HepG2 (cell line): ENCODE measurements around the gene CCDC116. TPM values are rescaled to one million over a fixed set of nuclear protein-coding genes. Genes with fewer than 3 reads are reported as not detected.

Experiments
- AGO2 ChIP-seq: fragments of 200-400 bp; formaldehyde crosslinking; optimal IDR thresholded peaks from 2 replicates; pipeline ENCODE3; 2017; ENCODE audit warnings: mild to moderate bottlenecking, low read depth, low read length, moderate library complexity
- CCDC6 ChIP-seq: sonication (generic); formaldehyde crosslinking; IDR thresholded peaks from 2 replicates; pipeline ENCODE4 v1.8.1; 2022; ENCODE audit warnings: mild to moderate bottlenecking, missing genetic modification reagents, moderate library complexity
- EP300 ChIP-seq, 3 experiments: sonication (generic) in 1 of 3; formaldehyde crosslinking in 1 of 3; IDR thresholded peaks; 2 replicates each; pipeline versions ENCODE4 v1.5.1 to v1.6.1; 2011 to 2020; ENCODE audit warnings: low read depth in 2 of 3, low read length in 2 of 3, borderline replicate concordance in 1 of 3, improper control_type of control experiment in 1 of 3, mild to moderate bottlenecking in 1 of 3, missing genetic modification reagents in 1 of 3, moderate library complexity in 1 of 3
- GPN1 ChIP-seq: sonication (generic); formaldehyde crosslinking; IDR thresholded peaks from 2 replicates; pipeline ENCODE4 v1.5.1; 2020; ENCODE audit warnings: missing genetic modification reagents, borderline replicate concordance
- KLF15 ChIP-seq: sonication (generic); formaldehyde crosslinking; IDR thresholded peaks from 2 replicates; pipeline ENCODE4 v1.8.1; 2023; ENCODE audit warnings: borderline replicate concordance, mild to moderate bottlenecking, inconsistent platforms, missing genetic modification reagents, mixed read lengths
- MAF1 ChIP-seq: sonication (generic); formaldehyde crosslinking; IDR thresholded peaks from 2 replicates; pipeline ENCODE4 v1.5.0; 2020; ENCODE audit warnings: missing genetic modification reagents, borderline replicate concordance
- MATR3 ChIP-seq: sonication (generic); formaldehyde crosslinking; IDR thresholded peaks from 2 replicates; pipeline ENCODE4 v1.4.0; 2020; ENCODE audit warnings: missing genetic modification reagents
- NR2C2 ChIP-seq: sonication (generic); formaldehyde crosslinking; IDR thresholded peaks from 2 replicates; pipeline ENCODE4 v1.4.0; 2020; ENCODE audit warnings: missing genetic modification reagents, mild to moderate bottlenecking, moderate library complexity, borderline replicate concordance
- SIN3A ChIP-seq: IDR thresholded peaks from 2 replicates; pipeline ENCODE4 v1.6.1; 2011; ENCODE audit warnings: low read depth, mild to moderate bottlenecking, control low read depth, low read length, borderline replicate concordance
- STAG1 ChIP-seq: sonication (generic); formaldehyde crosslinking; IDR thresholded peaks from 2 replicates; pipeline ENCODE4 v1.4.0; 2020; ENCODE audit warnings: missing genetic modification reagents
- ZBTB1 ChIP-seq: sonication (generic); formaldehyde crosslinking; IDR thresholded peaks from 2 replicates; pipeline ENCODE4 v1.4.0; 2020; ENCODE audit warnings: missing genetic modification reagents, borderline replicate concordance
- ZBTB7A ChIP-seq: sonication (generic); formaldehyde crosslinking; IDR thresholded peaks from 2 replicates; pipeline ENCODE4 v1.8.0; 2022; ENCODE audit warnings: mild to moderate bottlenecking, missing genetic modification reagents
- ZHX1 ChIP-seq: sonication (generic); formaldehyde crosslinking; IDR thresholded peaks from 2 replicates; pipeline ENCODE4 v1.8.1; 2022; ENCODE audit warnings: low read depth, mild to moderate bottlenecking, missing genetic modification reagents
- ZNF292 ChIP-seq: sonication (generic); formaldehyde crosslinking; IDR thresholded peaks from 2 replicates; pipeline ENCODE4 v1.8.1; 2022; ENCODE audit warnings: mild to moderate bottlenecking, low read depth, missing genetic modification reagents, borderline replicate concordance
- ZNF720 ChIP-seq: sonication (generic); formaldehyde crosslinking; IDR thresholded peaks from 2 replicates; pipeline ENCODE4 v1.4.0; 2020; ENCODE audit warnings: missing genetic modification reagents
- ZNF761 ChIP-seq: sonication (generic); formaldehyde crosslinking; conservative IDR thresholded peaks from 2 replicates; pipeline ENCODE4 v1.4.0; 2020; ENCODE audit warnings: mild to moderate bottlenecking, missing genetic modification reagents
- ZNF891 ChIP-seq: sonication (generic); formaldehyde crosslinking; IDR thresholded peaks from 2 replicates; pipeline ENCODE4 v1.5.0; 2020; ENCODE audit warnings: mild to moderate bottlenecking, missing genetic modification reagents
- polyA plus RNA-seq, 8 experiments: library from polyadenylated mRNA; depleted of rRNA in 3 of 8; stranded (reverse) in 7 of 8; unstranded in 1 of 8; fragments of >200 nt; fragmentation: Illumina TruSeq in 4 of 8; extraction: Trizol in 4 of 8; gene quantifications; 2 replicates each; pipeline versions ENCODE4 v1.2.1 to v1.2.3, GENCODE V29; 2011 to 2016; ENCODE audit warnings: low read depth in 4 of 8, missing spikeins in 1 of 8, mixed read lengths in 1 of 8; ENCODE audit not compliant: insufficient read depth in 1 of 8
- total RNA-seq, 5 experiments: library from RNA; depleted of rRNA; stranded (reverse); fragments of >200 nt; fragmentation: Illumina TruSeq; extraction: Trizol; gene quantifications; 2 replicates each; pipeline ENCODE4 v1.2.3, GENCODE V29; 2016; ENCODE audit warnings: low read depth in 1 of 5
- TF ChIP-seq, protein P1 (sequence below): sonication (generic); formaldehyde crosslinking; IDR thresholded peaks from 2 replicates; pipeline ENCODE4 v1.8.0; 2022; ENCODE audit warnings: mild to moderate bottlenecking, missing genetic modification reagents, borderline replicate concordance
- TF ChIP-seq, protein P2 (sequence below): IDR thresholded peaks from 2 replicates; pipeline ENCODE4 v1.6.1; 2016; ENCODE audit warnings: low read depth, missing genetic modification reagents, missing compliant biosample characterization

The CCDC116 gene
- total and polyA plus RNA-seq, 2 of the 13 experiments (the other 11 are each of a cell fraction or from before 2014, with no cell fraction given): 0.15 to 0.33 TPM

- TF ChIP-seq ZNF292 (CRISPR knock-in tag): no peak
- no peak for TF ChIP-seq MAF1 (CRISPR knock-in tag)
- TF ChIP-seq, protein P1, sequence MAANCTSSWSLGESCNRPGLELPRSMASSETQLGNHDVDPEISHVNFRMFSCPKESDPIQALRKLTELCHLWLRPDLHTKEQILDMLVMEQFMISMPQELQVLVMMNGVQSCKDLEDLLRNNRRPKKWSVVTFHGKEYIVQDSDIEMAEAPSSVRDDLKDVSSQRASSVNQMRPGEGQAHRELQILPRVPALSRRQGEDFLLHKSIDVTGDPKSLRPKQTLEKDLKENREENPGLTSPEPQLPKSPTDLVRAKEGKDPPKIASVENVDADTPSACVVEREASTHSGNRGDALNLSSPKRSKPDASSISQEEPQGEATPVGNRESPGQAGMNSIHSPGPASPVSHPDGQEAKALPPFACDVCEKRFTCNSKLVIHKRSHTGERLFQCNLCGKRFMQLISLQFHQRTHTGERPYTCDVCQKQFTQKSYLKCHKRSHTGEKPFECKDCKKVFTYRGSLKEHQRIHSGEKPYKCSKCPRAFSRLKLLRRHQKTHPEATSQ (CRISPR knock-in tag): no peak
- no peak for TF ChIP-seq EP300 (IDR thresholded peaks at IDR 0.05; ENCODE audit: low read depth in 2 of 2, low read length in 2 of 2)
- TF ChIP-seq EP300 (CRISPR knock-in tag; IDR thresholded peaks at IDR 0.05; ENCODE audit: borderline replicate concordance): no peak
- peak; percentile 47; the same call in 1 of the 2 replicates for TF ChIP-seq CCDC6
- TF ChIP-seq KLF15: no peak
- no peak for TF ChIP-seq GPN1 (CRISPR knock-in tag)
- no peak for TF ChIP-seq NR2C2 (CRISPR knock-in tag)
- TF ChIP-seq SIN3A: no peak
- no peak for TF ChIP-seq STAG1 (CRISPR knock-in tag)
- peak; percentile 14 for TF ChIP-seq AGO2
- TF ChIP-seq ZBTB1 (CRISPR knock-in tag): no peak
- no peak for TF ChIP-seq MATR3 (CRISPR knock-in tag)
- TF ChIP-seq, protein P2, sequence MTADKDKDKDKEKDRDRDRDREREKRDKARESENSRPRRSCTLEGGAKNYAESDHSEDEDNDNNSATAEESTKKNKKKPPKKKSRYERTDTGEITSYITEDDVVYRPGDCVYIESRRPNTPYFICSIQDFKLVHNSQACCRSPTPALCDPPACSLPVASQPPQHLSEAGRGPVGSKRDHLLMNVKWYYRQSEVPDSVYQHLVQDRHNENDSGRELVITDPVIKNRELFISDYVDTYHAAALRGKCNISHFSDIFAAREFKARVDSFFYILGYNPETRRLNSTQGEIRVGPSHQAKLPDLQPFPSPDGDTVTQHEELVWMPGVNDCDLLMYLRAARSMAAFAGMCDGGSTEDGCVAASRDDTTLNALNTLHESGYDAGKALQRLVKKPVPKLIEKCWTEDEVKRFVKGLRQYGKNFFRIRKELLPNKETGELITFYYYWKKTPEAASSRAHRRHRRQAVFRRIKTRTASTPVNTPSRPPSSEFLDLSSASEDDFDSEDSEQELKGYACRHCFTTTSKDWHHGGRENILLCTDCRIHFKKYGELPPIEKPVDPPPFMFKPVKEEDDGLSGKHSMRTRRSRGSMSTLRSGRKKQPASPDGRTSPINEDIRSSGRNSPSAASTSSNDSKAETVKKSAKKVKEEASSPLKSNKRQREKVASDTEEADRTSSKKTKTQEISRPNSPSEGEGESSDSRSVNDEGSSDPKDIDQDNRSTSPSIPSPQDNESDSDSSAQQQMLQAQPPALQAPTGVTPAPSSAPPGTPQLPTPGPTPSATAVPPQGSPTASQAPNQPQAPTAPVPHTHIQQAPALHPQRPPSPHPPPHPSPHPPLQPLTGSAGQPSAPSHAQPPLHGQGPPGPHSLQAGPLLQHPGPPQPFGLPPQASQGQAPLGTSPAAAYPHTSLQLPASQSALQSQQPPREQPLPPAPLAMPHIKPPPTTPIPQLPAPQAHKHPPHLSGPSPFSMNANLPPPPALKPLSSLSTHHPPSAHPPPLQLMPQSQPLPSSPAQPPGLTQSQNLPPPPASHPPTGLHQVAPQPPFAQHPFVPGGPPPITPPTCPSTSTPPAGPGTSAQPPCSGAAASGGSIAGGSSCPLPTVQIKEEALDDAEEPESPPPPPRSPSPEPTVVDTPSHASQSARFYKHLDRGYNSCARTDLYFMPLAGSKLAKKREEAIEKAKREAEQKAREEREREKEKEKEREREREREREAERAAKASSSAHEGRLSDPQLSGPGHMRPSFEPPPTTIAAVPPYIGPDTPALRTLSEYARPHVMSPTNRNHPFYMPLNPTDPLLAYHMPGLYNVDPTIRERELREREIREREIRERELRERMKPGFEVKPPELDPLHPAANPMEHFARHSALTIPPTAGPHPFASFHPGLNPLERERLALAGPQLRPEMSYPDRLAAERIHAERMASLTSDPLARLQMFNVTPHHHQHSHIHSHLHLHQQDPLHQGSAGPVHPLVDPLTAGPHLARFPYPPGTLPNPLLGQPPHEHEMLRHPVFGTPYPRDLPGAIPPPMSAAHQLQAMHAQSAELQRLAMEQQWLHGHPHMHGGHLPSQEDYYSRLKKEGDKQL (CRISPR knock-in tag): no peak
- TF ChIP-seq ZNF720 (CRISPR knock-in tag): no peak
- TF ChIP-seq ZNF761 (CRISPR knock-in tag): no peak
- TF ChIP-seq ZHX1 (CRISPR knock-in tag): peak; percentile 74; the same call in 1 of the 2 replicates
- TF ChIP-seq ZBTB7A (CRISPR knock-in tag): peak; percentile 3; the same call in 1 of the 2 replicates
- TF ChIP-seq ZNF891 (CRISPR knock-in tag): no peak
Measured at GRCh38 chr22:21628386-21629254, 3.9 kb upstream of the CCDC116 start (continued).
